ENCODE data around the gene GRIA4.

- TF ChIP-seq CTCF (conservative IDR thresholded peaks at IDR 0.05) (no peak), EZH2 (IDR thresholded peaks at IDR 0.05; ENCODE audit: low read depth) (no peak)
Observed at GRCh38 chr11:105783216-105783615, 173.3 kb downstream of the GRIA4 start.
